Endothelial cell of umbilical vein (primary cell): ENCODE data around the gene CACNA1B. TPM values are rescaled to one million over a fixed set of nuclear protein-coding genes. Genes with fewer than 3 reads are reported as not detected.

ENCODE experiments used
- BruUV-seq: library from RNA; stranded (reverse); fragments of 400-500 nt; replicated peaks from 2 replicates; lab custom pipeline; 2021; lab: Mats Ljungman, UMichigan
- CTCF ChIA-PET: fragments of 300-600, 350-600 bp; sonication (Branson Sonifier 250); formaldehyde crosslinking; loops from one replicate; lab custom pipeline; 2021; ENCODE audit warnings: antibody characterized with exemption, inconsistent platforms; lab: Charles Lee
- POLR2A ChIA-PET: fragments of 300-600, 350-600 bp; sonication (Branson Sonifier 250); formaldehyde crosslinking; loops from one replicate; lab custom pipeline; 2021; ENCODE audit warnings: antibody characterized with exemption, inconsistent platforms; lab: Charles Lee
- DNase-seq: peaks from one replicate; pipeline ENCODE4 v3.0.0-alpha.2; 2011; ENCODE audit warnings: low read depth, low spot score
- FAIRE-seq: peaks from 2 replicates; lab custom pipeline; 2011; peaks lifted over from hg19 to GRCh38; lab: Jason Lieb, UNC
- H2AFZ ChIP-seq: 2 replicates; pipeline ENCODE4 v1.6.0; 2012; ENCODE audit warnings: low read depth, low read length, control low read depth, inconsistent platforms
- H3K27ac ChIP-seq: 2 replicates; pipeline ENCODE4 v1.5.1; 2011; ENCODE audit warnings: low read depth, mild to moderate bottlenecking, control low read depth, low read length, moderate library complexity; ENCODE audit not compliant: insufficient read depth
- H3K27me3 ChIP-seq, 2 experiments: 2 replicates each; pipeline versions ENCODE4 v1.6.0 to v1.6.1; 2011; ENCODE audit warnings: low read length in 2 of 2, mixed read lengths in 1 of 2; ENCODE audit not compliant: control insufficient read depth in 2 of 2, insufficient read depth in 2 of 2
- H3K36me3 ChIP-seq, 2 experiments: 2 replicates in 1 of 2; 3 replicates in 1 of 2; pipeline ENCODE4 v1.5.1; 2011; ENCODE audit warnings: low read length in 2 of 2, mild to moderate bottlenecking in 1 of 2, moderate library complexity in 1 of 2; ENCODE audit not compliant: control insufficient read depth in 2 of 2, insufficient read depth in 2 of 2; ENCODE audit errors: extremely low read depth in 1 of 2
- H3K4me1 ChIP-seq: 3 replicates; pipeline ENCODE4 v1.5.1; 2011; ENCODE audit warnings: mild to moderate bottlenecking, low read length; ENCODE audit not compliant: control insufficient read depth, insufficient read depth; ENCODE audit errors: extremely low read depth
- H3K4me2 ChIP-seq: 2 replicates; pipeline ENCODE4 v1.6.1; 2011; ENCODE audit warnings: low read length, control low read depth, mixed read lengths; ENCODE audit not compliant: insufficient read depth
- H3K4me3 ChIP-seq, 3 experiments: fragments of 200-600 bp in 1 of 3; sonication (generic), shearing (Covaris generic) in 1 of 3; replicated peaks in 1 of 3; 2 replicates each; pipeline ENCODE4 v1.5.1; 2011 to 2016; ENCODE audit warnings: control low read depth in 3 of 3, low read length in 3 of 3, mild to moderate bottlenecking in 2 of 3, inconsistent platforms in 1 of 3, low read depth in 1 of 3, moderate library complexity in 1 of 3; ENCODE audit not compliant: insufficient read depth in 1 of 3
- H3K79me2 ChIP-seq: 2 replicates; pipeline ENCODE4 v1.6.0; 2012; ENCODE audit warnings: low read length, inconsistent platforms; ENCODE audit not compliant: control insufficient read depth, insufficient read depth
- H3K9ac ChIP-seq: replicated peaks from 2 replicates; pipeline ENCODE3; 2011; ENCODE audit warnings: low read length, control low read depth; ENCODE audit not compliant: insufficient read depth; ENCODE audit errors: extremely low read depth
- H3K9me1 ChIP-seq: replicated peaks from 3 replicates; pipeline ENCODE4 v1.6.0; 2011; ENCODE audit warnings: mild to moderate bottlenecking, low read length; ENCODE audit not compliant: control insufficient read depth, insufficient read depth; ENCODE audit errors: extremely low read depth
- H3K9me3 ChIP-seq: replicated peaks from 2 replicates; pipeline ENCODE4 v1.5.1; 2012; ENCODE audit warnings: low read length, inconsistent platforms; ENCODE audit not compliant: control insufficient read depth, insufficient read depth
- H4K20me1 ChIP-seq: replicated peaks from 2 replicates; pipeline ENCODE3; 2011; ENCODE audit warnings: mild to moderate bottlenecking, low read length; ENCODE audit not compliant: control insufficient read depth, insufficient read depth; ENCODE audit errors: extremely low read depth
- CTCF ChIP-seq, 2 donors: IDR thresholded peaks; 1 replicate in 1 of 2; 2 replicates in 1 of 2; pipeline ENCODE4 v1.5.1; 2011; ENCODE audit warnings: low read length in 2 of 2, mild to moderate bottlenecking in 2 of 2, moderate library complexity in 2 of 2, control low read depth in 1 of 2, inconsistent platforms in 1 of 2, low read depth in 1 of 2; ENCODE audit not compliant: insufficient read depth in 1 of 2; ENCODE audit errors: extremely low read depth in 1 of 2
- EZH2 ChIP-seq: IDR thresholded peaks from 2 replicates; pipeline ENCODE4 v1.6.1; 2012; ENCODE audit warnings: borderline replicate concordance, low read depth, mild to moderate bottlenecking, moderate library complexity, low read length, inconsistent platforms; ENCODE audit not compliant: severe bottlenecking
- FOS ChIP-seq: IDR thresholded peaks from 2 replicates; pipeline ENCODE4 v1.6.1; 2011; ENCODE audit warnings: mild to moderate bottlenecking, low read length, moderate library complexity, borderline replicate concordance; ENCODE audit not compliant: insufficient read depth
- GATA2 ChIP-seq: IDR thresholded peaks from 2 replicates; pipeline ENCODE4 v1.7.0; 2011; ENCODE audit warnings: low read depth, mild to moderate bottlenecking, moderate library complexity, mixed read lengths, low read length; ENCODE audit not compliant: insufficient read length, insufficient read depth
- JUN ChIP-seq: IDR thresholded peaks from 2 replicates; pipeline ENCODE4 v1.6.1; 2011; ENCODE audit warnings: borderline replicate concordance, low read depth; ENCODE audit not compliant: insufficient read length, insufficient read depth
- MAX ChIP-seq: IDR thresholded peaks from 2 replicates; pipeline ENCODE4 v1.6.1; 2011; ENCODE audit not compliant: insufficient read depth, insufficient read length
- MYC ChIP-seq: IDR thresholded peaks from one replicate; pipeline ENCODE4 v1.6.1; 2011; ENCODE audit warnings: mild to moderate bottlenecking, low read depth, low read length
- POLR2A ChIP-seq: IDR thresholded peaks from 2 replicates; pipeline ENCODE4 v1.6.1; 2012; ENCODE audit warnings: low read depth, mild to moderate bottlenecking, control low read depth, low read length
- POLR2AphosphoS5 ChIP-seq: IDR thresholded peaks from 2 replicates; pipeline ENCODE4 v1.6.1; 2012; ENCODE audit warnings: low read depth, mild to moderate bottlenecking, control low read depth, low read length, moderate library complexity; ENCODE audit not compliant: insufficient read depth
- dilution Hi-C: fragments of 300-500 bp; cut with MboI; formaldehyde crosslinking; loops from one replicate; pipeline ENCODE4 v1.15.0; 2019; ENCODE audit warnings: low sequenced_read_pairs; ENCODE audit not compliant: extremely low pct_ligation_motif_present
- intact Hi-C: fragments of 100-400 bp; cut with micrococcal nuclease; formaldehyde crosslinking; loops from one replicate; pipeline ENCODE4 v1.10.0; 2022
- polyA plus RNA-seq, 4 experiments: library from polyadenylated mRNA; depleted of rRNA in 3 of 4; stranded (reverse) in 3 of 4; unstranded in 1 of 4; fragments of >200 nt; gene quantifications; 2 replicates each; pipeline versions ENCODE4 v1.2.1 to v1.2.3, GENCODE V29; 2011 to 2012; ENCODE audit warnings: missing spikeins in 1 of 4
- total RNA-seq: library from RNA; stranded (reverse); gene quantifications from 2 replicates; pipeline ENCODE4 v1.2.3, GENCODE V29; 2021

The CACNA1B gene
- total and polyA plus RNA-seq, 2 donors (not counting 3 experiments of a cell fraction or from before 2014, with no cell fraction given): 0.11 to 0.41 TPM

GRCh38 chr9:138074516-138074915 is 196.9 kb downstream of the CACNA1B start:
- CTCF ChIA-PET: no interaction called here
- no peaks in the 10 kb centered on the region for H3K9me1 ChIP-seq
- H2AFZ ChIP-seq: no peak overlapping the region
- H4K20me1 ChIP-seq: no peaks in the 10 kb centered on the region
- TF ChIP-seq JUN: no peak
- TF ChIP-seq POLR2A: no peak
- TF ChIP-seq CTCF (IDR thresholded peaks at IDR 0.05; ENCODE audit: extremely low read depth in 1 of 2, insufficient read depth in 1 of 2, low read depth in 1 of 2, low read length in 2 of 2): no peak
- intact Hi-C loops: no loop called here
- peaks cover 2% of the 10 kb centered on the region for H3K9me3 ChIP-seq
- H3K4me2 ChIP-seq: no peak overlapping the region
- H3K27me3 ChIP-seq: no peaks in the 10 kb centered on the region
- FAIRE-seq (no peak), DNase-seq (no peak)
- no TSS peak for BruUV-seq
- no peak overlapping the region for H3K27ac ChIP-seq
- H3K4me1 ChIP-seq: no peaks in the 10 kb centered on the region
- POLR2A ChIA-PET: no interaction called here
- dilution Hi-C loops: no loop called here
- no peaks in the 10 kb centered on the region for H3K36me3 ChIP-seq
- H3K79me2 ChIP-seq: no peaks in the 10 kb centered on the region
- no peak overlapping the region for H3K9ac ChIP-seq
- H3K4me3 ChIP-seq: no peak overlapping the region

- DNase-seq: no peak
- peaks cover 2% of the 10 kb centered on the region for H3K9me3 ChIP-seq
- no peak overlapping the region for H3K27ac ChIP-seq
- POLR2A ChIA-PET: no interaction called here
- no TSS peak for BruUV-seq
- no peaks in the 10 kb centered on the region for H3K4me1 ChIP-seq
- CTCF ChIA-PET: no interaction called here
- no peaks in the 10 kb centered on the region for H3K9me1 ChIP-seq
- H3K4me2 ChIP-seq: no peak overlapping the region
- H3K9ac ChIP-seq: no peak overlapping the region
- dilution Hi-C loops (no loop called here), intact Hi-C loops (no loop called here)
- H3K36me3 ChIP-seq: no peaks in the 10 kb centered on the region
- H2AFZ ChIP-seq: no peak overlapping the region
- H4K20me1 ChIP-seq: no peaks in the 10 kb centered on the region
- no peak for TF ChIP-seq POLR2A
- TF ChIP-seq FOS: no peak
- TF ChIP-seq GATA2: no peak
- no peak for TF ChIP-seq MYC
- TF ChIP-seq EZH2: no peak
- TF ChIP-seq JUN: no peak
- TF ChIP-seq MAX: no peak
- no peak for TF ChIP-seq CTCF (IDR thresholded peaks at IDR 0.05; ENCODE audit: extremely low read depth in 1 of 2, insufficient read depth in 1 of 2, low read depth in 1 of 2, low read length in 2 of 2)
- no peak for TF ChIP-seq POLR2AphosphoS5
- no peak for FAIRE-seq
- no peaks in the 10 kb centered on the region for H3K79me2 ChIP-seq
- H3K4me3 ChIP-seq: no peak overlapping the region
- H3K27me3 ChIP-seq: no peaks in the 10 kb centered on the region
Observed at GRCh38 chr9:138075496-138075895, 197.9 kb downstream of the CACNA1B start.
